ENCODE measurements around the gene PEX5L.
A peak's percentile ranks its signal among the peaks of the same experiment; 100 is the strongest.

Gene PEX5L

GRCh38 chr3:179932674-179933073 is 104.1 kb downstream of the PEX5L start:
- Histone ChIP-seq H2BK5ac (ENCODE audit: low read length) (no peak overlapping the region), H3K18ac (ENCODE audit: low read length) (no peak overlapping the region), H3K79me1 (ENCODE audit: low read length) (no peaks in the 10 kb centered on the region), H3K4me1 (ENCODE audit: control insufficient read depth, low read depth, low read length) (no peaks in the 10 kb centered on the region), H3K4ac (ENCODE audit: low read depth, low read length) (no peak overlapping the region), H2AK5ac (ENCODE audit: low read length) (no peak overlapping the region), H3K27ac (ENCODE audit: low read depth, low read length) (no peak overlapping the region), H3K27me3 (ENCODE audit: insufficient read depth, low read length, poor library complexity) (no peaks in the 10 kb centered on the region), H4K8ac (ENCODE audit: low read depth, low read length) (no peak overlapping the region), H3K9ac (ENCODE audit: low read length) (no peak overlapping the region), H3K4me3 (ENCODE audit: low read length) (no peak overlapping the region), H3K79me2 (ENCODE audit: control insufficient read depth, insufficient read depth, low read length) (no peaks in the 10 kb centered on the region), H2BK120ac (ENCODE audit: low read depth, low read length) (no peak overlapping the region), H2BK15ac (replicated peaks; ENCODE audit: low read depth) (no peak overlapping the region), H3K56ac (ENCODE audit: low read length) (no peak overlapping the region), H3K23ac (ENCODE audit: low read length) (no peak overlapping the region), H3K4me2 (ENCODE audit: low read length) (no peak overlapping the region), H3K36me3 (ENCODE audit: control insufficient read depth, insufficient read depth, low read length) (no peaks in the 10 kb centered on the region), H4K5ac (ENCODE audit: low read length) (no peak overlapping the region)
- DNase-seq = no peak
- no CpG with 5 or more reads among the region's 1 CpG for WGBS (ENCODE audit: extremely low coverage, insufficient coverage, low lambda C conversion rate)

- no peak overlapping the region for H4K5ac ChIP-seq (ENCODE audit: low read length)
- H2BK5ac ChIP-seq (ENCODE audit: low read length) = no peak overlapping the region
- H2BK15ac ChIP-seq (replicated peaks; ENCODE audit: low read depth) = no peak overlapping the region
- H3K18ac ChIP-seq (ENCODE audit: low read length) = no peak overlapping the region
- H3K36me3 ChIP-seq (ENCODE audit: control insufficient read depth, insufficient read depth, low read length) = no peaks in the 10 kb centered on the region
- H3K27ac ChIP-seq (ENCODE audit: low read depth, low read length) = no peak overlapping the region
- H3K79me2 ChIP-seq (ENCODE audit: control insufficient read depth, insufficient read depth, low read length) = no peaks in the 10 kb centered on the region
- DNase-seq = peak; percentile 73
- no peak overlapping the region for H3K23ac ChIP-seq (ENCODE audit: low read length)
- H4K8ac ChIP-seq (ENCODE audit: low read depth, low read length) = no peak overlapping the region
- no peak overlapping the region for H3K9ac ChIP-seq (ENCODE audit: low read length)
- H2AK5ac ChIP-seq (ENCODE audit: low read length) = no peak overlapping the region
- H3K4me2 ChIP-seq (ENCODE audit: low read length) = no peak overlapping the region
- H3K4ac ChIP-seq (ENCODE audit: low read depth, low read length) = no peak overlapping the region
- no peak overlapping the region for H3K56ac ChIP-seq (ENCODE audit: low read length)
- no peaks in the 10 kb centered on the region for H3K4me1 ChIP-seq (ENCODE audit: control insufficient read depth, low read depth, low read length)
- H3K79me1 ChIP-seq (ENCODE audit: low read length) = no peaks in the 10 kb centered on the region
- no peaks in the 10 kb centered on the region for H3K27me3 ChIP-seq (ENCODE audit: insufficient read depth, low read length, poor library complexity)
- WGBS (ENCODE audit: extremely low coverage, insufficient coverage, low lambda C conversion rate) = no CpG with 5 or more reads among the region's 1 CpG
- H3K4me3 ChIP-seq (ENCODE audit: low read length) = no peak overlapping the region
- H2BK120ac ChIP-seq (ENCODE audit: low read depth, low read length) = no peak overlapping the region
These were observed 107.6 kb downstream of the PEX5L start for GRCh38 chr3:179929091-179929529.

- Histone ChIP-seq H3K4me2 (ENCODE audit: low read length) (no peak overlapping the region), H3K18ac (ENCODE audit: low read length) (no peak overlapping the region), H4K5ac (ENCODE audit: low read length) (no peak overlapping the region), H3K56ac (ENCODE audit: low read length) (no peak overlapping the region), H3K27me3 (ENCODE audit: insufficient read depth, low read length, poor library complexity) (no peaks in the 10 kb centered on the region), H3K4me3 (ENCODE audit: low read length) (no peak overlapping the region), H3K4ac (ENCODE audit: low read depth, low read length) (no peak overlapping the region), H3K79me2 (ENCODE audit: control insufficient read depth, insufficient read depth, low read length) (no peaks in the 10 kb centered on the region), H3K4me1 (ENCODE audit: control insufficient read depth, low read depth, low read length) (no peaks in the 10 kb centered on the region), H3K36me3 (ENCODE audit: control insufficient read depth, insufficient read depth, low read length) (no peaks in the 10 kb centered on the region), H3K79me1 (ENCODE audit: low read length) (no peaks in the 10 kb centered on the region), H3K23ac (ENCODE audit: low read length) (no peak overlapping the region), H3K27ac (ENCODE audit: low read depth, low read length) (no peak overlapping the region), H3K9ac (ENCODE audit: low read length) (no peak overlapping the region), H4K8ac (ENCODE audit: low read depth, low read length) (no peak overlapping the region), H2BK15ac (replicated peaks; ENCODE audit: low read depth) (no peak overlapping the region), H2BK120ac (ENCODE audit: low read depth, low read length) (no peak overlapping the region), H2AK5ac (ENCODE audit: low read length) (no peak overlapping the region), H2BK5ac (ENCODE audit: low read length) (no peak overlapping the region)
- no CpG with 5 or more reads among the region's 3 CpGs for WGBS (ENCODE audit: extremely low coverage, insufficient coverage, low lambda C conversion rate)
- peak; percentile 65 for DNase-seq
These were observed 109.5 kb downstream of the PEX5L start for GRCh38 chr3:179927191-179927590.

- Histone ChIP-seq H3K23ac (ENCODE audit: low read length) (no peak overlapping the region), H3K4me2 (ENCODE audit: low read length) (no peak overlapping the region), H3K27ac (ENCODE audit: low read depth, low read length) (no peak overlapping the region), H2BK15ac (replicated peaks; ENCODE audit: low read depth) (no peak overlapping the region), H3K79me2 (ENCODE audit: control insufficient read depth, insufficient read depth, low read length) (no peaks in the 10 kb centered on the region), H3K9ac (ENCODE audit: low read length) (no peak overlapping the region), H2BK120ac (ENCODE audit: low read depth, low read length) (no peak overlapping the region), H3K27me3 (ENCODE audit: insufficient read depth, low read length, poor library complexity) (no peaks in the 10 kb centered on the region), H3K4me1 (ENCODE audit: control insufficient read depth, low read depth, low read length) (no peaks in the 10 kb centered on the region), H3K4ac (ENCODE audit: low read depth, low read length) (no peak overlapping the region), H4K5ac (ENCODE audit: low read length) (no peak overlapping the region), H3K4me3 (ENCODE audit: low read length) (no peak overlapping the region), H3K79me1 (ENCODE audit: low read length) (no peaks in the 10 kb centered on the region), H3K56ac (ENCODE audit: low read length) (no peak overlapping the region), H3K18ac (ENCODE audit: low read length) (no peak overlapping the region), H2BK5ac (ENCODE audit: low read length) (no peak overlapping the region), H2AK5ac (ENCODE audit: low read length) (no peak overlapping the region), H4K8ac (ENCODE audit: low read depth, low read length) (no peak overlapping the region), H3K36me3 (ENCODE audit: control insufficient read depth, insufficient read depth, low read length) (no peaks in the 10 kb centered on the region)
- no peak for DNase-seq
- no CpG with 5 or more reads among the region's 3 CpGs for whole genome bisulfite sequencing (ENCODE audit: extremely low coverage, insufficient coverage, low lambda C conversion rate)
These were observed 114.8 kb downstream of the PEX5L start for GRCh38 chr3:179921951-179922350.

- H4K8ac ChIP-seq (ENCODE audit: low read depth, low read length) = no peak overlapping the region
- H3K27me3 ChIP-seq (ENCODE audit: insufficient read depth, low read length, poor library complexity) = no peaks in the 10 kb centered on the region
- no peak overlapping the region for H3K4ac ChIP-seq (ENCODE audit: low read depth, low read length)
- H3K18ac ChIP-seq (ENCODE audit: low read length) = no peak overlapping the region
- DNase-seq = no peak
- no peaks in the 10 kb centered on the region for H3K36me3 ChIP-seq (ENCODE audit: control insufficient read depth, insufficient read depth, low read length)
- no peak overlapping the region for H2BK120ac ChIP-seq (ENCODE audit: low read depth, low read length)
- no peak overlapping the region for H3K4me3 ChIP-seq (ENCODE audit: low read length)
- no peaks in the 10 kb centered on the region for H3K79me1 ChIP-seq (ENCODE audit: low read length)
- WGBS (ENCODE audit: extremely low coverage, insufficient coverage, low lambda C conversion rate) = no CpG with 5 or more reads among the region's 4 CpGs
- no peak overlapping the region for H2BK5ac ChIP-seq (ENCODE audit: low read length)
- no peak overlapping the region for H2BK15ac ChIP-seq (replicated peaks; ENCODE audit: low read depth)
- H3K4me1 ChIP-seq (ENCODE audit: control insufficient read depth, low read depth, low read length) = no peaks in the 10 kb centered on the region
- H2AK5ac ChIP-seq (ENCODE audit: low read length) = no peak overlapping the region
- no peak overlapping the region for H3K9ac ChIP-seq (ENCODE audit: low read length)
- no peak overlapping the region for H3K4me2 ChIP-seq (ENCODE audit: low read length)
- H3K23ac ChIP-seq (ENCODE audit: low read length) = no peak overlapping the region
- H3K56ac ChIP-seq (ENCODE audit: low read length) = no peak overlapping the region
- H3K27ac ChIP-seq (ENCODE audit: low read depth, low read length) = no peak overlapping the region
- H4K5ac ChIP-seq (ENCODE audit: low read length) = no peak overlapping the region
- H3K79me2 ChIP-seq (ENCODE audit: control insufficient read depth, insufficient read depth, low read length) = no peaks in the 10 kb centered on the region
These were observed 115.2 kb downstream of the PEX5L start for GRCh38 chr3:179921500-179921899.

GRCh38 chr3:179907784-179908482 is 128.8 kb downstream of the PEX5L start:
- no peaks in the 10 kb centered on the region for H3K36me3 ChIP-seq (ENCODE audit: control insufficient read depth, insufficient read depth, low read length)
- H2BK120ac ChIP-seq (ENCODE audit: low read depth, low read length) = no peak overlapping the region
- H2BK5ac ChIP-seq (ENCODE audit: low read length) = no peak overlapping the region
- H3K27me3 ChIP-seq (ENCODE audit: insufficient read depth, low read length, poor library complexity) = no peaks in the 10 kb centered on the region
- no peak overlapping the region for H3K4ac ChIP-seq (ENCODE audit: low read depth, low read length)
- no peaks in the 10 kb centered on the region for H3K79me1 ChIP-seq (ENCODE audit: low read length)
- no peaks in the 10 kb centered on the region for H3K79me2 ChIP-seq (ENCODE audit: control insufficient read depth, insufficient read depth, low read length)
- no peaks in the 10 kb centered on the region for H3K4me1 ChIP-seq (ENCODE audit: control insufficient read depth, low read depth, low read length)
- H3K4me2 ChIP-seq (ENCODE audit: low read length) = no peak overlapping the region
- no peak overlapping the region for H3K56ac ChIP-seq (ENCODE audit: low read length)
- no peak overlapping the region for H2AK5ac ChIP-seq (ENCODE audit: low read length)
- no peak overlapping the region for H3K27ac ChIP-seq (ENCODE audit: low read depth, low read length)
- H2BK15ac ChIP-seq (replicated peaks; ENCODE audit: low read depth) = no peak overlapping the region
- H3K18ac ChIP-seq (ENCODE audit: low read length) = no peak overlapping the region
- no peak overlapping the region for H3K4me3 ChIP-seq (ENCODE audit: low read length)
- no peak overlapping the region for H3K23ac ChIP-seq (ENCODE audit: low read length)
- no peak overlapping the region for H4K8ac ChIP-seq (ENCODE audit: low read depth, low read length)
- no peak overlapping the region for H4K5ac ChIP-seq (ENCODE audit: low read length)
- WGBS (ENCODE audit: extremely low coverage, insufficient coverage, low lambda C conversion rate) = no CpG with 5 or more reads among the region's 4 CpGs
- no peak overlapping the region for H3K9ac ChIP-seq (ENCODE audit: low read length)
- no peak for DNase-seq
